Peyer's patch (tissue), 4 donors: Measurements from ENCODE around the gene ARMCX6.

Experiments
- CTCF ChIP-seq, 6 experiments: fragments of 450-650 bp in 4 of 6; fragments of 200-600 bp in 2 of 6; sonication (generic) in 1 of 6; IDR thresholded peaks; one replicate each; pipeline ENCODE4 v1.5.1; 2017 to 2019; ENCODE audit warnings: antibody characterized with exemption in 6 of 6, mild to moderate bottlenecking in 3 of 6, moderate library complexity in 1 of 6
- POLR2A ChIP-seq, 2 donors: fragments of 450-650 bp; IDR thresholded peaks; one replicate each; pipeline ENCODE4 v1.5.1; 2017; ENCODE audit warnings: antibody characterized with exemption in 2 of 2, mild to moderate bottlenecking in 2 of 2, moderate library complexity in 2 of 2

- TF ChIP-seq CTCF (IDR thresholded peaks at IDR 0.05), result no peak
- TF ChIP-seq POLR2A (IDR thresholded peaks at IDR 0.05), result no peak
Measured at GRCh38 chrX:101619364-101619763, 1.6 kb upstream of the ARMCX6 start.
